ENCODE results near the gene IPPK. TPM values are rescaled to one million over a fixed set of nuclear protein-coding genes. Genes with fewer than 3 reads are reported as not detected.

The IPPK gene
- 16.4 and 17.4 TPM in 2 replicates for total RNA-seq (2014; rRNA removed; shearing (Covaris generic))
- 26.6 and 30.7 TPM in 2 replicates for polyA plus RNA-seq (2014; cell fraction: nucleus; rRNA removed)

- peak; percentile 98 for DNase-seq (ENCODE audit: extremely low read depth, low read depth)
These were observed at the start of gene IPPK for GRCh38 chr9:92669890-92670708. TSS of gene IPPK (minus strand) at chr9:92670131. CDS start at chr9:92669988, 143 bp downstream.

- DNase-seq (ENCODE audit: extremely low read depth, low read depth) = no peak
These were observed 49.2 kb upstream of the IPPK start for GRCh38 chr9:92719028-92719647.

- DNase-seq (ENCODE audit: extremely low read depth, low read depth) = no peak
These were observed 48.4 kb upstream of the IPPK start for GRCh38 chr9:92718086-92719001.

GRCh38 chr9:92717201-92718085 lies 47.5 kb upstream of the IPPK start:
- DNase-seq (ENCODE audit: extremely low read depth, low read depth) = no peak

GRCh38 chr9:92716557-92716956 lies 46.6 kb upstream of the IPPK start:
- DNase-seq (ENCODE audit: extremely low read depth, low read depth) = peak; percentile 38

GRCh38 chr9:92715488-92716231 lies 45.7 kb upstream of the IPPK start:
- no peak for DNase-seq (ENCODE audit: extremely low read depth, low read depth)

GRCh38 chr9:92714787-92715487 lies 45.0 kb upstream of the IPPK start:
- DNase-seq (ENCODE audit: extremely low read depth, low read depth) = no peak

- DNase-seq (ENCODE audit: extremely low read depth, low read depth) = no peak
These were observed 44.1 kb upstream of the IPPK start for GRCh38 chr9:92714016-92714415.

GRCh38 chr9:92713528-92713927 lies 43.6 kb upstream of the IPPK start:
- no peak for DNase-seq (ENCODE audit: extremely low read depth, low read depth)

- no peak for DNase-seq (ENCODE audit: extremely low read depth, low read depth)
These were observed 42.8 kb upstream of the IPPK start for GRCh38 chr9:92712767-92713166.

- DNase-seq (ENCODE audit: extremely low read depth, low read depth) = no peak
These were observed 41.9 kb upstream of the IPPK start for GRCh38 chr9:92711844-92712243.

GRCh38 chr9:92711146-92711545 lies 41.2 kb upstream of the IPPK start:
- no peak for DNase-seq (ENCODE audit: extremely low read depth, low read depth)

- DNase-seq (ENCODE audit: extremely low read depth, low read depth) = no peak
These were observed 40.4 kb upstream of the IPPK start for GRCh38 chr9:92710368-92710767.

- no peak for DNase-seq (ENCODE audit: extremely low read depth, low read depth)
These were observed 40.0 kb upstream of the IPPK start for GRCh38 chr9:92709954-92710353.

GRCh38 chr9:92709240-92709639 lies 39.3 kb upstream of the IPPK start:
- DNase-seq (ENCODE audit: extremely low read depth, low read depth) = no peak

GRCh38 chr9:92707530-92707929 lies 37.6 kb upstream of the IPPK start:
- no peak for DNase-seq (ENCODE audit: extremely low read depth, low read depth)

- peak; percentile 38 for DNase-seq (ENCODE audit: extremely low read depth, low read depth)
These were observed 36.4 kb upstream of the IPPK start for GRCh38 chr9:92706218-92706940.

- DNase-seq (ENCODE audit: extremely low read depth, low read depth) = no peak
These were observed 34.6 kb upstream of the IPPK start for GRCh38 chr9:92704528-92704927.
